WTC11 (cell line): ENCODE results near the gene KLHDC4.

ENCODE experiments used
- CTCF ChIP-seq: fragments of 200-600 bp; IDR thresholded peaks from 2 replicates; pipeline ENCODE4 v1.8.0; 2022; ENCODE audit warnings: antibody characterized with exemption
- TEAD4 ChIP-seq: sonication (generic); formaldehyde crosslinking; IDR thresholded peaks from 2 replicates; pipeline ENCODE4 v1.8.0; 2022; ENCODE audit warnings: mild to moderate bottlenecking, missing genetic modification reagents

- no peak for TF ChIP-seq CTCF
- no peak for TF ChIP-seq TEAD4 (CRISPR knock-in tag)
Observed at GRCh38 chr16:87677830-87678229, 88.0 kb downstream of the KLHDC4 start.
